GM23338 (cell line): ENCODE measurements around the gene DNAJC15. TPM values are rescaled to one million over a fixed set of nuclear protein-coding genes. Genes with fewer than 3 reads are reported as not detected.

ENCODE experiments used
- ATAC-seq: fragments of 200-7000 bp; cut with Tn5 transposase; 3 replicates; pipeline ENCODE4 v1.9.1; 2020
- DNase-seq: peaks from one replicate; pipeline ENCODE4 v3.0.0-alpha.2; 2015; ENCODE audit warnings: low spot score
- H2AFZ ChIP-seq: fragments of 200-600 bp; sonication (generic); 2 replicates; pipeline ENCODE4 v1.8.0; 2016; ENCODE audit warnings: antibody characterized with exemption, mild to moderate bottlenecking, moderate library complexity
- H3F3A ChIP-seq: fragments of 200-600 bp; sonication (generic); replicated peaks from 2 replicates; pipeline ENCODE4 v1.8.0; 2017; ENCODE audit warnings: antibody characterized with exemption, mixed run types, low read depth
- H3K27ac ChIP-seq: fragments of 200-600 bp; sonication (generic); 2 replicates; pipeline ENCODE4 v1.6.1; 2016; ENCODE audit warnings: low read depth
- H3K27me3 ChIP-seq: fragments of 200-600 bp; sonication (generic); 2 replicates; pipeline ENCODE4 v1.8.0; 2016; ENCODE audit warnings: mild to moderate bottlenecking, mixed run types, moderate library complexity; ENCODE audit not compliant: insufficient read depth
- H3K36me3 ChIP-seq: fragments of 200-600 bp; sonication (generic); 2 replicates; pipeline ENCODE4 v1.8.0; 2016; ENCODE audit warnings: mild to moderate bottlenecking; ENCODE audit not compliant: insufficient read depth
- H3K4me1 ChIP-seq: fragments of 200-600 bp; sonication (generic); 2 replicates; pipeline ENCODE4 v1.8.0; 2016; ENCODE audit warnings: mild to moderate bottlenecking, moderate library complexity; ENCODE audit not compliant: insufficient read depth
- H3K4me2 ChIP-seq: fragments of 200-600 bp; sonication (generic); 2 replicates; pipeline ENCODE4 v1.7.1; 2017; ENCODE audit warnings: mixed run types
- H3K4me3 ChIP-seq: fragments of 200-600 bp; sonication (generic); 2 replicates; pipeline ENCODE4 v1.6.1; 2016; ENCODE audit warnings: mixed run types
- H3K79me2 ChIP-seq: fragments of 200-600 bp; sonication (generic); replicated peaks from 2 replicates; pipeline ENCODE4 v1.8.0; 2017; ENCODE audit warnings: mild to moderate bottlenecking; ENCODE audit not compliant: insufficient read depth
- H3K9me2 ChIP-seq: fragments of 200-600 bp; sonication (generic); 2 replicates; pipeline ENCODE4 v1.8.0; 2017; ENCODE audit not compliant: insufficient read depth
- H4K20me1 ChIP-seq: fragments of 200-600 bp; sonication (generic); replicated peaks from 2 replicates; pipeline ENCODE4 v1.8.0; 2017; ENCODE audit warnings: mild to moderate bottlenecking; ENCODE audit not compliant: insufficient read depth
- H3K27ac Mint-ChIP-seq: 2 replicates; pipeline ENCODE4 v1.8.0; 2020; ENCODE audit warnings: inconsistent platforms, mild to moderate bottlenecking, moderate library complexity, mixed read lengths
- H3K27me3 Mint-ChIP-seq: 3 replicates; pipeline ENCODE4 v1.8.0; 2022; ENCODE audit warnings: low read depth, mild to moderate bottlenecking, moderate library complexity, mixed read lengths, inconsistent platforms; ENCODE audit not compliant: insufficient read depth, poor library complexity
- H3K36me3 Mint-ChIP-seq: 3 replicates; pipeline ENCODE4 v1.8.0; 2021; ENCODE audit warnings: low read depth, mild to moderate bottlenecking, inconsistent platforms, moderate library complexity, mixed read lengths
- H3K4me1 Mint-ChIP-seq: 3 replicates; pipeline ENCODE4 v1.8.0; 2020; ENCODE audit warnings: mild to moderate bottlenecking, inconsistent platforms, mixed read lengths
- H3K4me3 Mint-ChIP-seq: 3 replicates; pipeline ENCODE4 v1.8.0; 2021; ENCODE audit warnings: moderate library complexity, mild to moderate bottlenecking, inconsistent platforms, mixed read lengths
- H3K9me3 Mint-ChIP-seq: 3 replicates; pipeline ENCODE4 v1.8.0; 2020; ENCODE audit warnings: moderate library complexity, mild to moderate bottlenecking, inconsistent platforms, mixed read lengths
- CTCF ChIP-seq, 2 experiments: fragments of 200-600 bp in 1 of 2; sonication (generic) in 1 of 2; conservative IDR thresholded peaks; 2 replicates each; pipeline versions ENCODE4 v1.5.1 to v1.6.1; 2016 to 2017; ENCODE audit warnings: antibody characterized with exemption in 2 of 2, low read depth in 2 of 2, mild to moderate bottlenecking in 2 of 2, moderate library complexity in 1 of 2
- EZH2 ChIP-seq: fragments of 200-600 bp; sonication (generic); IDR thresholded peaks from one replicate; pipeline ENCODE4 v1.8.0; 2017; ENCODE audit warnings: antibody characterized with exemption, mild to moderate bottlenecking, low read depth; ENCODE audit not compliant: unreplicated experiment
- NANOG ChIP-seq: IDR thresholded peaks from 2 replicates; pipeline ENCODE4 v1.6.1; 2016; ENCODE audit warnings: antibody characterized with exemption, borderline replicate concordance
- ZNF462 ChIP-seq: fragments of 250-450 bp; sonication (Bioruptor Pico); IDR thresholded peaks from 2 replicates; pipeline ENCODE4 v1.5.0; 2020; ENCODE audit warnings: mild to moderate bottlenecking, moderate library complexity
- polyA plus RNA-seq: library from polyadenylated mRNA; unstranded; fragments of >200 nt; fragmentation: Nextera tagmentation; extraction: Ambion mirVana; gene quantifications from 2 replicates; pipeline ENCODE4 v1.2.1, GENCODE V29; 2016
- total RNA-seq: library from RNA; depleted of rRNA; stranded (reverse); fragments of >200 nt; shearing (Covaris generic); gene quantifications from 2 replicates; pipeline ENCODE4 v1.2.3, GENCODE V29; 2014
- TF ChIP-seq, protein P1 (sequence below): IDR thresholded peaks from 2 replicates; pipeline ENCODE4 v1.6.1; 2016; ENCODE audit warnings: antibody characterized with exemption

Gene DNAJC15
- total and polyA plus RNA-seq, 2 experiments from 2014 or later, result 11.4 to 80.4 TPM

DNA sequence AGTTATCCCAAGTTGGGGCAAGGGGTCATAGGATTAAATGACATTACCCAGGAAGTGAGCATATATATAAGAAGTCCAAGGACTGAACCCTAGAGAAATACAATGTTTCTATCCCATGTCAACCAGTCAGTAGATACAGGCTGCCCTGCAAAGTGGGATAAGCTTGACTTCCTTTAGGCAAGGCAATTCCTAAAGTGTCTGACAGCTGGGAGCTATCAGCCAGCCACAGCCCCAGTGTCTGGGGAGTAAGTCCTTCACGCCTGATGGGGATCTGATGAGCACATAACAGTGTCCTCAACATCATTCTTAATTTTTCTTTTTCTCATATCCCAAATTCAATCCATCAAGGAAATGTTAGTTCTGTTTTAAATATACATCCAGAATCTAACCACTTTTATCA, 54.1 kb downstream of the DNAJC15 start (continued):
- TF ChIP-seq ZNF462 (CRISPR knock-in tag), result no peak
- TF ChIP-seq NANOG, result no peak

- Histone ChIP-seq H3F3A (no peaks in the 10 kb centered on the region), H3K4me1 (peaks cover 10% of the 10 kb centered on the region), H3K9me2 (peaks cover 2% of the 10 kb centered on the region; the same call in 1 of the 2 replicates), H3K4me3 (no peak overlapping the region), H2AFZ (no peak overlapping the region), H3K79me2 (peaks cover 13% of the 10 kb centered on the region; the same call in 1 of the 2 replicates), H4K20me1 (no peaks in the 10 kb centered on the region), H3K36me3 (0 out of 2 replicates have a peak, but pooled peaks cover 4% of the 10 kb centered on the region), H3K27ac (no peak overlapping the region), H3K27me3 (no peaks in the 10 kb centered on the region), H3K4me2 (no peak overlapping the region)
- ATAC-seq, result peak; percentile 74
- peaks cover 19% of the 10 kb centered on the region for H3K4me1 Mint-ChIP-seq
- peaks cover 22% of the 10 kb centered on the region for H3K36me3 Mint-ChIP-seq
- peaks cover 4% of the 10 kb centered on the region for H3K27me3 Mint-ChIP-seq
- no peak overlapping the region for H3K4me3 Mint-ChIP-seq
- H3K9me3 Mint-ChIP-seq, result no peaks in the 10 kb centered on the region
- TF ChIP-seq, protein P1, sequence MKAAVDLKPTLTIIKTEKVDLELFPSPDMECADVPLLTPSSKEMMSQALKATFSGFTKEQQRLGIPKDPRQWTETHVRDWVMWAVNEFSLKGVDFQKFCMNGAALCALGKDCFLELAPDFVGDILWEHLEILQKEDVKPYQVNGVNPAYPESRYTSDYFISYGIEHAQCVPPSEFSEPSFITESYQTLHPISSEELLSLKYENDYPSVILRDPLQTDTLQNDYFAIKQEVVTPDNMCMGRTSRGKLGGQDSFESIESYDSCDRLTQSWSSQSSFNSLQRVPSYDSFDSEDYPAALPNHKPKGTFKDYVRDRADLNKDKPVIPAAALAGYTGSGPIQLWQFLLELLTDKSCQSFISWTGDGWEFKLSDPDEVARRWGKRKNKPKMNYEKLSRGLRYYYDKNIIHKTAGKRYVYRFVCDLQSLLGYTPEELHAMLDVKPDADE, result no peak
- TF ChIP-seq EZH2, result no peak
- TF ChIP-seq CTCF (conservative IDR thresholded peaks at IDR 0.05; ENCODE audit: low read depth in 2 of 2), result no peak
- H3K27ac Mint-ChIP-seq, result no peak overlapping the region
- peak; percentile 44 for DNase-seq
Observed at GRCh38 chr13:43077906-43078305, 54.5 kb downstream of the DNAJC15 start.
